ENCODE results near the gene RNF220.

Gene RNF220

GRCh38 chr1:44591381-44591780, 186.3 kb downstream of the RNF220 start:
- intact Hi-C loops (cut with DNase I), result loop anchor here (10.0 kb wide), 2 partner anchors 187 to 217 kb away; partner anchors contain the start of gene RNF220
- no peak for DNase-seq

- intact Hi-C loops (cut with DNase I), result loop anchor here (2.0 to 10.0 kb wide), 3 partner anchors 92 to 218 kb away; partner anchors contain the start of gene RNF220
- peak; percentile 85 to 98 (median 95) for DNase-seq
Measured at GRCh38 chr1:44592208-44593145, 187.4 kb downstream of the RNF220 start.

- peak in 1 of 42 donors; percentile 37 for DNase-seq
- intact Hi-C loops (cut with DNase I), result loop anchor here (10.0 kb wide), 2 partner anchors 190 to 220 kb away; partner anchors contain the start of gene RNF220
Measured at GRCh38 chr1:44594353-44594752, 189.3 kb downstream of the RNF220 start.

- intact Hi-C loops (cut with DNase I), result loop anchor here (5.0 to 10.0 kb wide), 3 partner anchors 37 to 220 kb away; partner anchors contain the start of gene RNF220
- peak; percentile 68 to 97 (median 88) for DNase-seq
Measured at GRCh38 chr1:44594871-44595735, 190.0 kb downstream of the RNF220 start.

- intact Hi-C loops (cut with DNase I), result loop anchor here (5.0 to 10.0 kb wide), 3 partner anchors 36 to 222 kb away; partner anchors contain the start of gene RNF220
Measured at GRCh38 chr1:44596511-44596910, 191.5 kb downstream of the RNF220 start.

GRCh38 chr1:44598167-44598566, 193.1 kb downstream of the RNF220 start:
- intact Hi-C loops (cut with DNase I), result loop anchor here (5.0 to 10.0 kb wide), 3 partner anchors 34 to 223 kb away; partner anchors contain the start of gene RNF220
- no peak for DNase-seq

More at GRCh38 chr1:44596511-44596910, 191.5 kb downstream of the RNF220 start:
- DNase-seq, result no peak

GRCh38 chr1:44602634-44603628, 197.9 kb downstream of the RNF220 start:
- intact Hi-C loops (cut with DNase I), result no loop called here
- peak in 3 of 42 donors; percentile 23 to 42 (median 34) for DNase-seq

- no peak for DNase-seq
- intact Hi-C loops (cut with DNase I), result no loop called here
Measured at GRCh38 chr1:44603718-44604117, 198.7 kb downstream of the RNF220 start.

GRCh38 chr1:44604157-44604955, 199.3 kb downstream of the RNF220 start:
- no peak for DNase-seq
- intact Hi-C loops (cut with DNase I), result no loop called here

GRCh38 chr1:44605914-44606615, 201.0 kb downstream of the RNF220 start:
- no peak for DNase-seq
- intact Hi-C loops (cut with DNase I), result no loop called here

- DNase-seq, result no peak
- intact Hi-C loops (cut with DNase I), result no loop called here
Measured at GRCh38 chr1:44606701-44607281, 201.7 kb downstream of the RNF220 start.

GRCh38 chr1:44608141-44608540, 203.1 kb downstream of the RNF220 start:
- DNase-seq, result no peak
- intact Hi-C loops (cut with DNase I), result no loop called here

- intact Hi-C loops (cut with DNase I), result no loop called here
Measured at GRCh38 chr1:44609412-44609767, 204.3 kb downstream of the RNF220 start.

GRCh38 chr1:44609768-44610526, 204.9 kb downstream of the RNF220 start:
- intact Hi-C loops (cut with DNase I), result no loop called here
- no peak for DNase-seq

More at GRCh38 chr1:44609412-44609767, 204.3 kb downstream of the RNF220 start:
- DNase-seq, result peak in 40 of 42 donors; percentile 37 to 86 (median 60)

- intact Hi-C loops (cut with DNase I), result no loop called here
- no peak for DNase-seq
Measured at GRCh38 chr1:44610527-44611148, 205.6 kb downstream of the RNF220 start.

Data from head of caudate nucleus (tissue), 42 donors.